ENCODE results near the gene ALKBH8. TPM values are rescaled to one million over a fixed set of nuclear protein-coding genes. Genes with fewer than 3 reads are reported as not detected.
A peak's percentile ranks its signal among the peaks of the same experiment; 100 is the strongest.
"Not testable (repeated sequence)": the region's sequence is repeated elsewhere in the genome, so short reads cannot be mapped to it uniquely, and the experiment has no call there.

Gene ALKBH8
- total RNA-seq, 2 donors from 2014 or later: 7.1 to 7.2 TPM

DNA sequence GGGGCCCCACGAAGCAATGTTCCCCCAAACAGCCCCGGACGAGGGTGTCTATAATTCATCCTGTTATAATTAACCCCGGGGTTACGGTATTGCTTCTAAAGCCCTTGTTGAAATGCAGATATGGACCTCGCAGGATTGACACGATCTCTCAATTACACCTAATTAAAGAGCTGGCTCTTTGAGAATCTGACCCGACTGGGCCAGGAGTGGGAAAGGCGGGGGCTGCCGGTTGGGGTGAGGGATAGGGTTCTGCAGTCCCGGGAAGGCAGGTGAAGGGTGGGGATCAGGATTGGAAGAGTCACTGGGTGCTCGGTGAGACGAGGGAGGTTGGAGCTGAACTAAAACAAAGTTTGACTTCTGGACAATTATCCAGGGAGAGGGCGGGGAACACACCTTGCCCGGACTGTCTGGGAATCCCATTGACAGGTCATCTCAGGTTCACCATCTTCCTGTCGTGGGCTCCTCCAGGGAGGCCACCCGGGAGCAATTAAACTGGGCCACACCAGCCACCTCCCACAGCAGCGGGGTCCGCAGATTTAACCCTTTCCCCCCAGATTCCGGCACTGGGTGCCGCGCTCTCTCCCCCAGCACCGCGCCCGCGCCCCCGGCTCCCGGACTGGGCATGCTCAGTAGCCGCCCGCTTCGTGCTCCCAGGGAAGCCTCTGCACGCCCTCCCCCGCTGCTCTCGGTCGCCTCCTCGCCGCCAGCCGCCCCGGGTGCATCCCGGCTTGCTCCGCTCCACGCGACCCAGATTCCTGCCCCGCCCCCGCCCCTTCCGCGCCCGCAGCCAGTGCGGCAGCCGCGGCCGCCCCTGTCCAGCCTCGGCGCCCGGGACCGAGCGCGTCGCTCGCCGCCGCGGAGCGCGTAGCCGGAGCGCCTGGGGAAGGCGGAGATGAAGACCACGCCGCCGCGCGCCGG, 25.2 kb upstream of the ALKBH8 start, which contains the start of gene ELMOD1:
Gene ELMOD1 (plus strand): TSS at position 688 of the 918 bp plus-strand sequence. CDS start 27,043 bp downstream, outside the sequence.
- no peak within 1 kb of the TSS for H3K27ac ChIP-seq
- H3K27me3 ChIP-seq (replicated peaks; ENCODE audit: insufficient read depth): peaks cover 4% of the 10 kb centered on the region
- under 1% methylated on average over 70 of the region's 74 CpGs for WGBS
- intact Hi-C loops (cut with DNase I): no loop called here
- H3K4me3 ChIP-seq: peak within 1 kb of the TSS; percentile 39 to 49
- H3K4me1 ChIP-seq (replicated peaks): peaks cover 5% of the 10 kb centered on the region
- TF ChIP-seq, protein P1, sequence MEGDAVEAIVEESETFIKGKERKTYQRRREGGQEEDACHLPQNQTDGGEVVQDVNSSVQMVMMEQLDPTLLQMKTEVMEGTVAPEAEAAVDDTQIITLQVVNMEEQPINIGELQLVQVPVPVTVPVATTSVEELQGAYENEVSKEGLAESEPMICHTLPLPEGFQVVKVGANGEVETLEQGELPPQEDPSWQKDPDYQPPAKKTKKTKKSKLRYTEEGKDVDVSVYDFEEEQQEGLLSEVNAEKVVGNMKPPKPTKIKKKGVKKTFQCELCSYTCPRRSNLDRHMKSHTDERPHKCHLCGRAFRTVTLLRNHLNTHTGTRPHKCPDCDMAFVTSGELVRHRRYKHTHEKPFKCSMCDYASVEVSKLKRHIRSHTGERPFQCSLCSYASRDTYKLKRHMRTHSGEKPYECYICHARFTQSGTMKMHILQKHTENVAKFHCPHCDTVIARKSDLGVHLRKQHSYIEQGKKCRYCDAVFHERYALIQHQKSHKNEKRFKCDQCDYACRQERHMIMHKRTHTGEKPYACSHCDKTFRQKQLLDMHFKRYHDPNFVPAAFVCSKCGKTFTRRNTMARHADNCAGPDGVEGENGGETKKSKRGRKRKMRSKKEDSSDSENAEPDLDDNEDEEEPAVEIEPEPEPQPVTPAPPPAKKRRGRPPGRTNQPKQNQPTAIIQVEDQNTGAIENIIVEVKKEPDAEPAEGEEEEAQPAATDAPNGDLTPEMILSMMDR (IDR thresholded peaks at IDR 0.05): no peak
- TF ChIP-seq POLR2A (IDR thresholded peaks at IDR 0.05): no peak
- no peak for DNase-seq (ENCODE audit: low spot score)
- no peaks in the 10 kb centered on the region for H3K9me3 ChIP-seq
- H3K36me3 ChIP-seq: no peaks in the 10 kb centered on the region

DNA sequence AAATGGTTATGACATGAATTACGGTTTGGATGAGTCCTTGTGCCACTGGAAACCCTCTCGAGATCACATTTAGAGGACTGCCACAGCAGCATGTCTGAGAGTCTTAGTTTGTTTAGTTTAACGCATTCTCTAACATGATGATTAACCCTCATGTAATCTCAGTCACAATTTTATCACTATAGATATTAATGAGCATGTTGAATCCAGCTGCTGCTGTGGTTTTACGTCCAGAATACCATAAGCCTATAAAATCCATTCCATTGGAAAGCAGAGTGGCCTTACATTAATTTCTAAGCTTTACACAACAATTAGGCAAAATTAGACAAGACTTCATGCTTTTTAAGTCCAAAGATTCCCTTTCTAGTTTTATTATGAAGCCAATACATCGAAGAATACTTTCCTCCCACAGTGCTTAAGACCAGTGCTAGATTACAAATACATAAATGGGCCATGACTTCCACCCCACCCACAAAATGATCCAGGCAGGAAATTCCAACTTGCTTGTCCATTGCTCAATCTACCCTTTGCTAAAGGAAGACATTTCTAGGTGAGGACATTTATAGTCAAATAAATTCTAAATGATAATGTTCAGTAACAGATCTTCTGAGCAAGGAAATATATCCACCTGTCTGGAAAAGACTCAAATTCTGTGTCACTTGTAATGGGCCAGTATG, 21.9 kb upstream of the ALKBH8 start:
- no peaks in the 10 kb centered on the region for H3K27me3 ChIP-seq (replicated peaks; ENCODE audit: insufficient read depth)
- intact Hi-C loops (cut with DNase I): no loop called here

DNA sequence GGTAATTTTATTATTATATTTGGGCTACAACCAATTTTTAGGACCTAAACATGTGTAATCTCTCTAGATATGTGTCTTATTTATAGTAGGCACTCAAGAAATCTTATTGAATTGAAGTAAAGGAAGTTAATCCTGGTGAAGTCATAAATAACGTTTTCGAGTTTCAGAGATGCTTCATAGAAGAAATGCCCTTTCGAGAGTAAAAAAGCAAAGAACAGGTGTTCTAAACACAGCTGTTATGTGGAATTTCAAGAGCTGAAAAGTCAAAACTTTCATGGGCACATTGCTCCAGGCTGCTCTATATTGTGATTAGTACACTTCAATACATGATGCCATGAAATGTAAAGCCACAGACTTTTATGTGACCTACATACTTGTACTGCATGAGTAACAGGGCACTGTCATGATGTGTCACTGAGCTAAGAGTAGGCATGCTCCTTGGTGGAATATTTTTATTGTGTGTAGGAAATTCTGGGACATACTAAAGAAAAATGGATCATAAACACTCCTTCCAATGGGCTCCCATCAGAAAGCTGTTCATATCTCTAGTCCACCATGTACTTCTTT, 18.2 kb upstream of the ALKBH8 start:
- Histone ChIP-seq H3K9me3 (no peaks in the 10 kb centered on the region), H3K36me3 (no peaks in the 10 kb centered on the region), H3K27ac (no peak overlapping the region), H3K27me3 (replicated peaks; ENCODE audit: insufficient read depth) (no peaks in the 10 kb centered on the region), H3K4me1 (replicated peaks) (no peaks in the 10 kb centered on the region), H3K4me3 (no peak overlapping the region)
- intact Hi-C loops (cut with DNase I): no loop called here
- 63% methylated on average over 3 of the region's 3 CpGs for WGBS
- DNase-seq (ENCODE audit: low spot score): no peak
- TF ChIP-seq, protein P1 (IDR thresholded peaks at IDR 0.05): no peak
- TF ChIP-seq POLR2AphosphoS5 (IDR thresholded peaks at IDR 0.05) (no peak), POLR2A (IDR thresholded peaks at IDR 0.05) (no peak)

More for the DNA sequence above, 21.9 kb upstream of the ALKBH8 start:
- TF ChIP-seq POLR2A (IDR thresholded peaks at IDR 0.05): no peak
- TF ChIP-seq, protein P1 (IDR thresholded peaks at IDR 0.05): no peak
- no peak for TF ChIP-seq POLR2AphosphoS5 (IDR thresholded peaks at IDR 0.05)
- 60% methylated on average over 5 of the region's 5 CpGs for WGBS
- no peak overlapping the region for H3K27ac ChIP-seq
- no peak for DNase-seq (ENCODE audit: low spot score)
- H3K4me3 ChIP-seq: no peak overlapping the region
- H3K4me1 ChIP-seq (replicated peaks): peaks cover 5% of the 10 kb centered on the region
- no peaks in the 10 kb centered on the region for H3K36me3 ChIP-seq
- H3K9me3 ChIP-seq: no peaks in the 10 kb centered on the region

DNA sequence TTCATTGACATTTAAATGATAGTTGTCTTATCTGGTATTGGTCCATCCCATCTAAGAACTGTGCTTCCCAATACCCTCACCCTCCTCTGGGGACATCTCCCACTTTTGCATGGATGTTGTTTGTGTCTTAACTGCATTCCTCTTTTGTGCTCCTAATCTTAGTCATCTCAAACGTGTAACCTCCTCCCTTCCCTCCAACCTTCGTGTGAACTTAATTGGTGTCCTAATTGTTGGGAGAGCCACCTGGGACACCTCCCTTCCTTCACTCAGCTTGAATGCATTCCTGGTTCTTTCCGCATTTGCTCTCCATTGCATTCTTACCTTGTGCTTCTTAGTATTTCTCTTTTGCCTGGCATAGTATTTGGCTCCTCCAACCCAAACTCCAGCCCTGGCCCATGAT, 15.6 kb upstream of the ALKBH8 start:
- Histone ChIP-seq H3K27ac (no peak overlapping the region), H3K9me3 (no peaks in the 10 kb centered on the region), H3K36me3 (no peaks in the 10 kb centered on the region), H3K27me3 (replicated peaks; ENCODE audit: insufficient read depth) (no peaks in the 10 kb centered on the region), H3K4me3 (no peak overlapping the region), H3K4me1 (replicated peaks) (no peaks in the 10 kb centered on the region)
- intact Hi-C loops (cut with DNase I): no loop called here
- no peak for DNase-seq (ENCODE audit: low spot score)
- WGBS: 53% methylated on average over 3 of the region's 3 CpGs
- TF ChIP-seq, protein P1 (IDR thresholded peaks at IDR 0.05): no peak
- TF ChIP-seq POLR2A (IDR thresholded peaks at IDR 0.05) (no peak), POLR2AphosphoS5 (IDR thresholded peaks at IDR 0.05) (no peak)

DNA sequence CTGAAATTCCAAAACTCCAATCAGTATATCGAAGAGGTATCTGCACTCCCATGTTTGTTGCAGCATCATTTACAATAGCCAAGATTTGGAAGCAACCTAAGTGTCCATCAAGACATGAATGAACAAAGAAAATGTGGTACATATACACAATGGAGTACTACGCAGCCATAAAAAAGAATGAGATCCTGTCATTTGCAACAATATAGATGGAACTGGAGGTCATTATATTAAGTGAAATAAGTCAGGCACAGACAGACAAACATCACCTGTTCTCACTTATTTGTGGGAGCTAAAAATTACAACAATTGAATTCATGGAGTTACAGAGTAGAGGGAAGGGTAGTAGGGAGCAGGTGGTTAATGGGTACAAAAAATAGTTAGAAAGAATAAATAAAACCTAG, 13.6 kb upstream of the ALKBH8 start:
- not testable (repeated sequence) for H3K27me3 ChIP-seq (replicated peaks; ENCODE audit: insufficient read depth); H3K4me3 ChIP-seq; H3K27ac ChIP-seq; H3K36me3 ChIP-seq; H3K9me3 ChIP-seq; DNase-seq (ENCODE audit: low spot score); H3K4me1 ChIP-seq (replicated peaks)
- intact Hi-C loops (cut with DNase I): loop anchor here (5.0 kb wide), 2 partner anchors 108 to 193 kb away; no protein-coding TSS in a partner anchor
- WGBS: 95% methylated on average over 2 of the region's 2 CpGs
